NCI-H2196 (cell line): ENCODE results near the gene B3GNT9.

Source experiments
- DNase-seq: peaks from one replicate; lab custom pipeline; 2025; ENCODE audit not compliant: unreplicated experiment; lab: John Stamatoyannopoulos, UW

Gene B3GNT9

DNA sequence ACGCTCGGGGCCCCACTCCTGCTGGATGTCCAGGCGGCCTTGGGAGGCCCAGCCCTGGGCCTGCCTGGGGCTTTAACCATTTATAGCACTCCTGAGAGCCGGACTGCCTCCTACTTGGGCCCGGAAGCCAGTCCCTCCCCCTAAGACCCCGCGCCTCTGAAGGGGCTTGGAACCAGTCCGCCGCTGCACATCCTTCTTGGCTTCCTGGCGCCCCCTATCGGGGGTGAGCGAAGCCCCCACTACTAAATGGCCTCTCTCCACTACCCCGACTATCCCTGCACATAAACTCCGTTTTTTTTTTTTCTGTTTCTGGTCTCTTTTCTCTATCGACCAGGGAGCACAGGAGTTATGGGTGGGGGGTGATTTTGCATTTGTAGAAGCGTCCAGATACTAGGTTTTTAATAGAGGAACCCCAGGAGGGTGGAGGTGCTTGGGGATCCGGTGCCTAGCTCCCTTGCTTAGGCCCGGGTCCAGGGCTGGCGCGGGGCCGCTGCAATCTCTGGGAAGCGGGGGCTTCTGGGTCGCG is 18.9 kb upstream of the B3GNT9 start:
- no peak for DNase-seq

DNA sequence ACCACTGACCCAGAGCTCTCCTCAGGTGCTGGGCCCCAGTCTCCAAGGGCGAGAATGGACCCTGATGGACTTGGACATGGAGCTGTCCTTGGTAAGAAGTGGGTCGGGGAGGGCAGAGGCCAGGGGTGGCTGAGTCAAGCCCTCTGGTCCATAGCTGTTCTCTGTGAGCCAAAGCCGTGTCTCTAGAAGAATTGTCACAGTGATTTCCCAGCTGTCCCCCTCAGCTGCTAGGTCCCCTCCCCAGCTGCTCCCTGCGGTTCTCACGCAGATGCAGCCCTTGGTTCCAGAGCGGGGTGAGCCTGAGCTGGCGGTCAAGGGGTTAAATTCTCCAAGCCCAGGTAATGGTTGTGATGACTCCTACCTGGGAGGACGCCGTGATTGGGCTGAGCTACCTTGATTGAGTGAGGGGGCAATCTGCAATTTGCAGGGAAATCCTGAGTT is 18.2 kb upstream of the B3GNT9 start:
- no peak for DNase-seq

- DNase-seq, result no peak
Measured at GRCh38 chr16:67167588-67167987, 16.8 kb upstream of the B3GNT9 start.

DNA sequence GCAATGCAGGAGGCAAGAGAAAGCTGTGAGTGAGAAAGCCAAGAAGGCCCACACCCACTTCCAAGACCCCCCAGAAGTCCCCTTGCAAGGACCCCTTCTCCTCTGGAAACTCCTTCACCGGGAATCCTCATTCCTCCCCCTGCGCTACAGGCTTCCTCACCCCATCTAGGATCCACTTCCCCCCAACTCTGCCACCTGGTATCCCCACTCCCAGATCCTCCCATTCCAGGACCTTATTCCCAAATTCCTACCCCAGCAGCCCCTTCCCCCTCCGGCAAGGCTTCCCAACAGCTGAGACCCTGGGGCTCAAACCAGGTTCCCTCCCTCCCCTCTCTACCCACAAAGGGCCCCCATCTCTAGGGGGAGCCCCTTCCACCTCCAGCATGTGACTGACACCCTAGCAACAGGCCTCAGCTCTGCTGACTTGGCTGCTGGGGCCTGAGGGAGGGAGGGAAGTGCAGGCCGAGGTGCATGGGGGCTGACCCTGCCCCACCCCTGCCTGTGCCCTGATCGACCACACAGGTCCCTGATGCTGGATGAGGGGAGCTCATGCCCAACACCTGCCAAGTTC is 15.9 kb upstream of the B3GNT9 start:
- no peak for DNase-seq

GRCh38 chr16:67166110-67166547 is 15.3 kb upstream of the B3GNT9 start:
- no peak for DNase-seq

- DNase-seq, result no peak
Measured at GRCh38 chr16:67165121-67166078, 14.6 kb upstream of the B3GNT9 start.

DNA sequence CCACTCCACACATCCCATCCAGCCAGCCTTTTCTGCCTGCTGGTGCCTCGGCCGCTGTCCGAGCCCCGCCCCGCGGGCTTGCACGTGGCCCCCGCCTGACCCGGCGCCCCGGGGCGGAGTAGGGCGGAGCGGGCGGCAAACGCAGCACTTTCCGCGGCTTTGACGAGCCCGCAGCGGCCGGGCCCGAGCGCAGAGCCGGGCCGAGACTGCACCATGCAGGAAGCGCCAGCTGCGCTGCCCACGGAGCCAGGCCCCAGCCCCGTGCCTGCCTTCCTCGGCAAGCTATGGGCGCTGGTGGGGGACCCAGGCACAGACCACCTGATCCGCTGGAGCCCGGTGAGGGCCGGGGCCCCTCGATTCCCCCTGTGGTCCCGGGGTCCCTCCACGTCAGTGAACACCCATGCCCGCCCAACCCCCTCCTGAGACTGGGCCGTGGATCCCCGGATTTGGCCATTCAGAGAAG is 13.8 kb upstream of the B3GNT9 start, which contains the start of gene HSF4:
Gene HSF4 (plus strand): TSS at position 147 of the 463 bp plus-strand sequence. CDS start 67 bp downstream, at position 214.
- DNase-seq, result peak; percentile 46

DNA sequence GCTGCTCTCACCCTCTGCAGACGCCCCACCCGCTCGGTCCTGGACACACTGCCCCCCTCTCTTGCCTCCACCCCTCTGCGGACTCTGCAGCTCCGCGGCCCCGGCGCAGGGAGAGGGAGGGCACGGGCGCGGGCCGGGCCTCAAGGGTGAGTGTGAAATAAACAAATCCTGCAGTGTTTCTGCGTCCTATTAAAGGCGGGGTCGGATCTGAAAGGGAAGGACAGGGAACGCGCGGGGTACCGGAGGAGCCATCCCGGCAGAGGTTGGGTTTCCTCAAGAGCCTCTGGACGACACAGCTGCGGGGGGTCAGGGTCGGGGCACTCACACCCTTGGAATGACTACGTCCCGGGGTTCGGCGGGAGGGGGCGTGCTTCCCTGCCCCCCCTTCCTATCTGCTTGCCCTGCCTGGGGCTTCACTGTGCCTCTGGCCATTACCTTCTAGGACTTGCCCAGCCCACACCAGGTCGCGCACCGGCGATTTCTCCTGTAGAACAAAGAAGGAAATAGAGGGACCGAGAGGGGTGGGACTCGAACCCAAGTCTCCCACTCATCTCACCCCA is 13.3 kb upstream of the B3GNT9 start:
- no peak for DNase-seq

GRCh38 chr16:67163164-67163998 is 12.6 kb upstream of the B3GNT9 start:
- DNase-seq, result peak; percentile 88

DNA sequence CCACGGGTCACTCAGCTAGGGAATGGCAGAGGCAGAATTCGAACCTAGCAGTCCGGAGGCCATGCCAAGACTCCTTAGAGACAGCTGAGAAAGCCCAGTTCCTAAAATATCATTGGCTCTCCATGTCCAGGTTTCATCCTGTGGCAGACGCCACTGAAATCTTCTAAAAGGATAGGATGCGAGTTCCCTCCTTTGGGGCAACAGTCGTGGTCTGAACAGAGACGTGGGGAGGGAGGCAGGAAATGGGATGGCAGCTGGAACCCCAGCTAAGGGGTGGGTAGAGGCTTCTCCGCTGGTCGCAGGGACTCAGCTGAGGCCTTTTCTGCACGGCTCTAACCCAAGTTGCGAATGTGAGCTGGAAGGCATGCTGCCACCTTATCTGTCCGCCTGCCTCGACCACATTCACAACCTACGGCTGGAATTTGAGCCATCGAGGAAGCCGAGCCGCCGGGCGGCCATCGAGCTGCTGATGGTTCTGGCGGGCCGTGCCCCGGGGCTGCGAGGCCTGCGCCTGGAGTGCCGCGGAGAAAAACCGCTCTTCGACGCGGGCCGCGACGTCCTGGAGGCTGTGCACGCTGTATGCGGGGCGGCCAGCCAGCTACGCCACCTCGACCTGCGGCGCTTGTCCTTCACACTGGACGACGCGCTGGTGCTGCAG is 11.8 kb upstream of the B3GNT9 start:
- peak; percentile 30 for DNase-seq

DNA sequence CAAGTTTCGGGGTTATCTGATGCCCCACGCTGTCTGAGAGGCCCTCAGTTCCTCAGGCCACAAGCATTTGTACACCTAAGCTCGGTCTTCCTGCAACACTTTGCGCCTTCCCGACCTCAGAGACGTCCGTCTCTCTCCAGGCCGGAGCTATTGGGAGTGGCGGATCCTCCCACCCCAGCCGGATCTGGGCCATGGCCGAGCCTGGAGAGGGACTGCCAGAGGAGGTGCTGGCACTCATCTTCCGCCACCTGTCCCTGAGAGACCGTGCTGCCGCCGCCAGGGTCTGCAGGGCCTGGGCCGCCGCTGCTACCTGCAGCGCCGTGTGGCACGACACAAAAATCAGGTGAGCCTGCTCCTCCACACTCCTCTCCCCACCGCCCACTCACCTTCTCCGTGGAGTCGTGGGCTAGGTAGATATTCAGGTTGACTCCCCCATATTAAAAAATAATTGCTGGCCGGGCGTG is 10.8 kb upstream of the B3GNT9 start:
- no peak for DNase-seq

DNA sequence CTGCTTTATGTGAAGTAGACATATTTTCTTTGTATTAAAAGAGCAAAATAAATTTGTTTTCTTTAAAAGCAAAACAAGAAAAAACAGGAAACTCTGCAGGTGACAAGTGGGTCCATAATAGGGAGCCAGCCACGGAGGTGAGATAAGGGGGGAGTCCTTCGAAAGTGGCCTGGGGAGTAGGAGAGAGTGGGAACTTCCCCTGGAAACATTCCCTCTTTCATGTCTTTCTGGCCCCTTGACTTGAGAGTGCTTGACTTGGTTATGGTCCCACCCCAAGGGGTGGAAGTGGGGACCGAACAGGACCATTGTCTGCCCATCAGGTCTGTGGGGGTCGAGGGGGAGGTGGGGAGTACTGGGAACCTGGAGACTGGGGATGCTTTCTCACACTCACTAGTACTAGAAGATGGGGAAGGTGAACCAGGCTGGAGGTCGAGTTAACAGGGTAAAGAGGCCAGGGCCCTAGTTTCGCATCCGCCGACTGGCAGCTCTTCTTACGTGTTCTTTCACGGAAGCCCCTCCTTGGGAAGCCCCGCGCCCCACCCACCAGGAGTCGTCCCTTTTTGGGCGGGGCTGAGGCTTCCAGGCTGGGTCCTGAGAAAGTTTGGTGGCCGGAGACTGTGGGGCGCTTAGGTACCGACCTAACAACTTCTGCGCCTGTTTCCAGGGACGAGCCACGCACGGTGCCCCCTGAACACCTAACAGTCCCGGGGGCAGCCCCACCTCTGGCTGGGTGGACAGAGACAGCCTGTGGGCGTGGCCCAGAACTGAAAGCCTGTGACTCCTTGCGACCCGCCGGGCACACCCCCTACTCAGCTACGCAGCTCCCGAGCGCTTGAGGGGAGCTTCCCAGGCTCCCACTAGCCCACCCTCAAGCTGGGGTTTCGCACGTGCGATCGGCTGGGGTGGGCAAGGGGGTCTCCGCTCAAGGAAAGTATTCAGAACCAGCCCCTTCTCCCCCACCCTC is 8.1 kb upstream of the B3GNT9 start:
- DNase-seq, result no peak

DNA sequence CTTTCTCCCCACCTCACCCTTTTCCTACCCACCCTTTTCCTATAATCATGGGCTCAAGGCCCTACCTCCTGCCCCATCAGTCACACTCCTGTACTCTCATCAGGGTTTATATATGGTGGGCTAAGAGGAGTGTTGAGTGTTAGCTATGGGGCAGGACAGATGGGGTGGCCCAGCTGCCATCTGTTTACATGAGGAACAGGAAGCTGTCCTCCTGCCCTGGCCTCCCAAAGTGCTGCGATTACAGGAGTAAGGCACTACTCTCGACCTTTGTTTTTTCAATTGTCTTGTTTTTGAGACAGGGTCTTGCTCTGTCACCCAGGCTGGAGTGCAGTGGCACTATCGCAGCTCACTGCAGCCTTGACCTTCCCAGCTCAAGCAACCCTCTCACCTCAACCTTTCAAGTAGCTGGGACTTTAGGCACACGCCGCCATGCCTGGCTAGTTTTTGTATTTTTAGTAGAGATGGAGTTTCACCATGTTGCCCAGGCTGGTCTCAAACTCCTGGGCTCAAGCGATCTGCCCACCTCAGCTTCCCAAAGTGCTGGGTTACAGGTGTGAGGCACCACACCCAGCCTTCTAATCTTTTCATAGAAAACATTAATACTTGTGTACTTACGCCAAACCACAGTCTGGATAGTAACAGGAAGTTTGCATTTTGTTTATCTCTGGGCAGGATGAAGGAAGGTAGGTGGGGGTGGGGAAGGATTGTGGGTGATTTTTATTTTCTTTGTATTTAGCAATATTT is 7.3 kb upstream of the B3GNT9 start:
- no peak for DNase-seq

DNA sequence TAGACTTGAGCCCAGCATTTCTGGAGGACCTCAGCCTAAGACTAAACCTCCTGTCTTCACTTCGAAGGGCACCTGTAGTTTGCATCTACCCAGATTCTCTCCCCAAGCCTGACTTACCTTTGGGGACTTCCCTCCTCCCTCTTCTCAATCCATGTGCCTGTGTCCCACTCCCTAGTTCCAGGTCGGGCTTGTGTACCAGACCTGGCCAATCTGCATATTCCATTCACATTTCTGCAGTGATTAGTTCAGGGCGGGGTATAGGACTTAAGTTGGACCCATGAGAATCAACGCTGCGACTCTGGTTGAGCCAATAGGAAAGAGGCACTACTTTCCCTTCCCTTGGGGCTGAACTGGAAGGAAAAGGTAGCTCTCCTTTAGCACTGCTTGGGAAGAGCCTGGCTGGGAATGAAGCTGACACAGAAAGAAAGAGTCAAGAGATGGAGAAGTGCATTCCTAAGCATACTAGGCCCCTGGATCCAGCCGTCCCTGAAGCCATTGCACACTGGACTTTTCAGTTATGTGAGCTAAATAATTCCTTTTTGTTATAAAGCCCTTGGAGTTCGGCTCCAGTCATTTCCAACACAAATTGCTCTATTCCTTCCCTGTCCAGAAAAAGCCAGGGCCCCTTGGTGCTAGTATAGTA is 6.4 kb upstream of the B3GNT9 start:
- no peak for DNase-seq

DNA sequence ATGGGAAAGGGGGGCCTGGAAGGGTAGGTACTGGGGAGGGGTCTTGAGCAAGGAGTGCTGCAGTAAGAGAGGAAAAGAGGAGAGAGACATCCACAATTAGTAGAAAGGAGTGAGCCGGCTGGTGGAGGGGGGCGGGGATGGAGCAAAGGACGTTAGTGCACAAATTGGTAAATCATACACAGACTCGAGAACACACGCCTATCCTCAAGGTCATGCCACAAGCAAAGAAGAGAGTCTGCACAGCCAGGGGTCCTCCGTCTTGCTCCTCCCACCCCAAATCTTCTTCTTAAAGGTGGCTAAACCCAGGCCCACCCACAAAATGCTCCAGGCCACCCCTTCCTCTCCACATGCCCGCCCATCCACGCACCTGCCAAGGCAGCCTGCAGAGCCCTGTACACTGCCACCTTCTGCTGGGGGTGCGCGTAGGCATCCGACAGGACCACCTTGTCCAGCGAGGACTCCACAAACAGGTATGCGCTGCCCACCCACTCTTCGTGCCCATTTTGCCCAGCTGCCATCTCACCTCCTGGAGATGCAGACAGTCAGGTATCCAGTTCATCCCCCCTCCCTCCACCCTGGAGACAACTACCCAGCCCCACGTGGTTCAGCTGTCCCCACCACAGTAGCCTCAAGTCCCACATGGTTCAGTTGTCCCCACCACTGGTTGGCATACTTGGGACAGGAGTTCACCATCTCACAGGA is 5.5 kb upstream of the B3GNT9 start:
- DNase-seq, result no peak

GRCh38 chr16:67155295-67156142 is 4.7 kb upstream of the B3GNT9 start:
- DNase-seq, result peak; percentile 71
